Stimulated activated CD8-positive, alpha-beta memory T cell treated with anti-CD3 and anti-CD28 coated beads, Interleukin-7, amount 100 ng/mL, for 48 hours (primary cell): ENCODE data around the gene CEP250.

Experiments used
- DNase-seq, 2 donors: peaks; one replicate each; pipeline ENCODE4 v3.0.0-alpha.2; 2020; ENCODE audit warnings: low read depth in 1 of 2; ENCODE audit errors: extremely low read depth in 1 of 2

CEP250 gene

GRCh38 chr20:35489717-35490116 is 34.3 kb downstream of the CEP250 start:
- DNase-seq: no peak

GRCh38 chr20:35490736-35491181 is 35.4 kb downstream of the CEP250 start:
- peak; percentile 21 to 44 for DNase-seq

GRCh38 chr20:35491823-35492222 is 36.4 kb downstream of the CEP250 start:
- no peak for DNase-seq

- no peak for DNase-seq
Measured at GRCh38 chr20:35492352-35492751, 37.0 kb downstream of the CEP250 start.

GRCh38 chr20:35496481-35496880 is 41.1 kb downstream of the CEP250 start:
- DNase-seq: no peak

GRCh38 chr20:35497320-35497719 is 41.9 kb downstream of the CEP250 start:
- DNase-seq: no peak

- DNase-seq: no peak
Measured at GRCh38 chr20:35497780-35498189, 42.4 kb downstream of the CEP250 start.

GRCh38 chr20:35499271-35499670 is 43.9 kb downstream of the CEP250 start:
- DNase-seq: no peak

GRCh38 chr20:35502352-35502751 is 47.0 kb downstream of the CEP250 start:
- no peak for DNase-seq

- DNase-seq: no peak
Measured at GRCh38 chr20:35503281-35503680, 47.9 kb downstream of the CEP250 start.

- no peak for DNase-seq
Measured at GRCh38 chr20:35503841-35504561, 48.6 kb downstream of the CEP250 start.

GRCh38 chr20:35504751-35505150 is 49.4 kb downstream of the CEP250 start:
- no peak for DNase-seq

- no peak for DNase-seq
Measured at GRCh38 chr20:35506179-35506578, 50.8 kb downstream of the CEP250 start.

GRCh38 chr20:35506872-35507638 is 51.7 kb downstream of the CEP250 start:
- DNase-seq: no peak

- no peak for DNase-seq
Measured at GRCh38 chr20:35508493-35509218, 53.3 kb downstream of the CEP250 start.

- no peak for DNase-seq
Measured at GRCh38 chr20:35510951-35511735, 55.7 kb downstream of the CEP250 start.

- DNase-seq: no peak
Measured at GRCh38 chr20:35511814-35512420, 56.5 kb downstream of the CEP250 start.

- no peak for DNase-seq
Measured at GRCh38 chr20:35514371-35514932, 59.1 kb downstream of the CEP250 start.

- no peak for DNase-seq
Measured at GRCh38 chr20:35515341-35515740, 59.9 kb downstream of the CEP250 start.
